Measurements from ENCODE around the gene HNRNPL. TPM values are rescaled to one million over a fixed set of nuclear protein-coding genes. Genes with fewer than 3 reads are reported as not detected.

The HNRNPL gene
- polyA plus RNA-seq, 1 donor from 2014 or later, result 315 TPM

DNA sequence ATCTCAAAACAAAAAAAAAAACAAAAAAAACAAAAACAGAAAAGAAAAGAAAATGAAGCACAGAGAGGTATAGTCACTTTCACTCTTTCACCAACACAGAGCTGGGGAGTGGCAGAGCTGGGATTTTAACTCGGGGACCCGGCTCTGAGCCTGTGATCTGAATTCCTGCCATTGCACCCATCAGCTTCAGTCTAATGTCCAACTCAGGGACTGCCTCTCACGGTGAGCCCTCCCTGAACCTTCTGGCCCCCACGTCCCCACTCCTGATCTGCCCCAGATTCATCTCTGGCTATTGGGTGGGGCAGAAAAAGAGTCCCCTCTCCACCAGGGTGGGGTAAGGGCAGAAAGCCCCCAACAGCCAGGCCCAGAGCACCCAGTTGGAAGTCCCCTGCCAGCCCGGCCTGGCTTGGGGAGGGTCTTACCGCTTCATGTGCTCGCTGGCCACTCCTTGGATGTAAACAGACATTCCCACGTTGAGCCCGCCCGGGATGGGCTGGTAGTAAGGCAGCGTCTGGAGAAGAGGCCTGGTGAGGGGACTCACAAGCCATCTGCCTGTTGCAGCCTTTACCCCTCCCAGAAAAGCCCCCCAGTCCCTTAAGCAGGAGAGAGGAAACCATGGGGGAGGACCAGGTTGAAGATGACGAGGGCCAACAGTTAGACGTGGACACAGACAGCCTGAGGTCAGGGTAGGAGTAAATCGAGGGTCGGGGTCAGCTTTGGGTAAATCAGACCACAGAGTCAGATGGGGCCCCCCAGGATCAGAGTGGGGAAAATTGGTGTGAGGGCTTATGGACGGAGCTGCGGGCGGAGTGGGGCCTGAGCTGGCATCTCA lies 37.6 kb downstream of the HNRNPL start:
- no peak overlapping the region for H3K4me2 ChIP-seq (ENCODE audit: low read length)
- no peak overlapping the region for H3K4me3 ChIP-seq (ENCODE audit: low read length)
- no peaks in the 10 kb centered on the region for H3K27me3 ChIP-seq (ENCODE audit: insufficient read depth, low read depth, low read length)
- no peak overlapping the region for H2AFZ ChIP-seq (ENCODE audit: low read depth, low read length)
- TF ChIP-seq MXI1 (conservative IDR thresholded peaks at IDR 0.05; ENCODE audit: poor library complexity, severe bottlenecking) (no peak), EZH2 (IDR thresholded peaks at IDR 0.05; ENCODE audit: borderline replicate concordance, insufficient read depth, low read length, poor library complexity, severe bottlenecking) (no peak), POLR2AphosphoS5 (IDR thresholded peaks at IDR 0.05) (no peak), RAD21 (conservative IDR thresholded peaks at IDR 0.05) (no peak), TAF1 (IDR thresholded peaks at IDR 0.05; ENCODE audit: low read depth) (no peak), SMC3 (conservative IDR thresholded peaks at IDR 0.05; ENCODE audit: poor library complexity) (no peak), EP300 (conservative IDR thresholded peaks at IDR 0.05; ENCODE audit: poor library complexity, severe bottlenecking) (no peak)
- TF ChIP-seq, protein P1, sequence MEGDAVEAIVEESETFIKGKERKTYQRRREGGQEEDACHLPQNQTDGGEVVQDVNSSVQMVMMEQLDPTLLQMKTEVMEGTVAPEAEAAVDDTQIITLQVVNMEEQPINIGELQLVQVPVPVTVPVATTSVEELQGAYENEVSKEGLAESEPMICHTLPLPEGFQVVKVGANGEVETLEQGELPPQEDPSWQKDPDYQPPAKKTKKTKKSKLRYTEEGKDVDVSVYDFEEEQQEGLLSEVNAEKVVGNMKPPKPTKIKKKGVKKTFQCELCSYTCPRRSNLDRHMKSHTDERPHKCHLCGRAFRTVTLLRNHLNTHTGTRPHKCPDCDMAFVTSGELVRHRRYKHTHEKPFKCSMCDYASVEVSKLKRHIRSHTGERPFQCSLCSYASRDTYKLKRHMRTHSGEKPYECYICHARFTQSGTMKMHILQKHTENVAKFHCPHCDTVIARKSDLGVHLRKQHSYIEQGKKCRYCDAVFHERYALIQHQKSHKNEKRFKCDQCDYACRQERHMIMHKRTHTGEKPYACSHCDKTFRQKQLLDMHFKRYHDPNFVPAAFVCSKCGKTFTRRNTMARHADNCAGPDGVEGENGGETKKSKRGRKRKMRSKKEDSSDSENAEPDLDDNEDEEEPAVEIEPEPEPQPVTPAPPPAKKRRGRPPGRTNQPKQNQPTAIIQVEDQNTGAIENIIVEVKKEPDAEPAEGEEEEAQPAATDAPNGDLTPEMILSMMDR (IDR thresholded peaks at IDR 0.05; ENCODE audit: poor library complexity, severe bottlenecking), result no peak
- TF ChIP-seq, protein P2, sequence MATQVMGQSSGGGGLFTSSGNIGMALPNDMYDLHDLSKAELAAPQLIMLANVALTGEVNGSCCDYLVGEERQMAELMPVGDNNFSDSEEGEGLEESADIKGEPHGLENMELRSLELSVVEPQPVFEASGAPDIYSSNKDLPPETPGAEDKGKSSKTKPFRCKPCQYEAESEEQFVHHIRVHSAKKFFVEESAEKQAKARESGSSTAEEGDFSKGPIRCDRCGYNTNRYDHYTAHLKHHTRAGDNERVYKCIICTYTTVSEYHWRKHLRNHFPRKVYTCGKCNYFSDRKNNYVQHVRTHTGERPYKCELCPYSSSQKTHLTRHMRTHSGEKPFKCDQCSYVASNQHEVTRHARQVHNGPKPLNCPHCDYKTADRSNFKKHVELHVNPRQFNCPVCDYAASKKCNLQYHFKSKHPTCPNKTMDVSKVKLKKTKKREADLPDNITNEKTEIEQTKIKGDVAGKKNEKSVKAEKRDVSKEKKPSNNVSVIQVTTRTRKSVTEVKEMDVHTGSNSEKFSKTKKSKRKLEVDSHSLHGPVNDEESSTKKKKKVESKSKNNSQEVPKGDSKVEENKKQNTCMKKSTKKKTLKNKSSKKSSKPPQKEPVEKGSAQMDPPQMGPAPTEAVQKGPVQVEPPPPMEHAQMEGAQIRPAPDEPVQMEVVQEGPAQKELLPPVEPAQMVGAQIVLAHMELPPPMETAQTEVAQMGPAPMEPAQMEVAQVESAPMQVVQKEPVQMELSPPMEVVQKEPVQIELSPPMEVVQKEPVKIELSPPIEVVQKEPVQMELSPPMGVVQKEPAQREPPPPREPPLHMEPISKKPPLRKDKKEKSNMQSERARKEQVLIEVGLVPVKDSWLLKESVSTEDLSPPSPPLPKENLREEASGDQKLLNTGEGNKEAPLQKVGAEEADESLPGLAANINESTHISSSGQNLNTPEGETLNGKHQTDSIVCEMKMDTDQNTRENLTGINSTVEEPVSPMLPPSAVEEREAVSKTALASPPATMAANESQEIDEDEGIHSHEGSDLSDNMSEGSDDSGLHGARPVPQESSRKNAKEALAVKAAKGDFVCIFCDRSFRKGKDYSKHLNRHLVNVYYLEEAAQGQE (IDR thresholded peaks at IDR 0.05; ENCODE audit: borderline replicate concordance), result no peak
- H3K9me3 ChIP-seq (ENCODE audit: low read length), result no peaks in the 10 kb centered on the region
- H3F3A ChIP-seq (ENCODE audit: insufficient read depth, low read length, poor library complexity, severe bottlenecking), result no peaks in the 10 kb centered on the region
- no peak overlapping the region for H3K9ac ChIP-seq (ENCODE audit: low read length)
- H4K20me1 ChIP-seq (ENCODE audit: insufficient read depth), result no peaks in the 10 kb centered on the region
- no peaks in the 10 kb centered on the region for H3K36me3 ChIP-seq (ENCODE audit: insufficient read depth, low read length)
- no peaks in the 10 kb centered on the region for H3K79me2 ChIP-seq (replicated peaks; ENCODE audit: insufficient read depth, low read length)
- H3K27ac ChIP-seq (ENCODE audit: low read length), result no peak overlapping the region
- H3K9me2 ChIP-seq (ENCODE audit: insufficient read depth, low read length), result no peaks in the 10 kb centered on the region

DNA sequence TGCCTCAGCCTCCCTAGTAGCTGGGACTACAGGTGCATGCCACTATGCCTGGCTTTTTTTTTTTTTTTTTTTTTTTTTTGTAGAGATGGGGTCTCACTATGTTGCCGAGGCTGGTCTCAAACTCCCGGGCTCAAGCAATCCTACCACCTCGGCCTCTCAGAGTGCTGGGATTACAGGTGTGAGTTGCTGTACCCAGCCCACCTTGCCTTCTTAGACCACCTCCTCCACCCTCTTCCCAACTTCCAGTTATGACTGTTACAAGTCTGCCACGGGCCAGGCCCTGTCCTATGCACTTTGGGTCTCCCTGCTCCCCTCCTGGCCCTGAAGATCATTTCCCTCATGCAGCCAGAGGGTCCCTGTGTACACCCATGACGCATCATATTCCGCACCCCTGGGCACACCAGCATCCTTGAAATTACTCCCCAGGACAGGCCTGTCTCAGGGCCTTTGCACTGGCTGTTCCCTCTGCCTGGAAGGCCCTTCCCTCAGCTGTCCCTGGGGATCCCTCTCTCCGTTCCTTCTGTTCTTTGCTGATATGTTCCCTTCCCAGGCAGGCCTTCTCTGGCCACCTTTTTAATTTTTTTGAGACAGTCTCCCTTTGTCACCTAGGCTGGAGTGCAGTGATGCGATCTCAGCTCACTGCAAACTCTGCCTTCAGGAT lies 40.1 kb downstream of the HNRNPL start:
- H3K27me3 ChIP-seq (ENCODE audit: insufficient read depth, low read depth, low read length), result no peaks in the 10 kb centered on the region
- H4K20me1 ChIP-seq (ENCODE audit: insufficient read depth), result no peaks in the 10 kb centered on the region
- no peaks in the 10 kb centered on the region for H3K79me2 ChIP-seq (replicated peaks; ENCODE audit: insufficient read depth, low read length)
- no peaks in the 10 kb centered on the region for H3K9me3 ChIP-seq (ENCODE audit: low read length)
- no peak overlapping the region for H2AFZ ChIP-seq (ENCODE audit: low read depth, low read length)
- H3K4me2 ChIP-seq (ENCODE audit: low read length), result no peak overlapping the region
- TF ChIP-seq MXI1 (conservative IDR thresholded peaks at IDR 0.05; ENCODE audit: poor library complexity, severe bottlenecking), result no peak
- TF ChIP-seq, protein P1 (IDR thresholded peaks at IDR 0.05; ENCODE audit: poor library complexity, severe bottlenecking), result no peak
- TF ChIP-seq TAF1 (IDR thresholded peaks at IDR 0.05; ENCODE audit: low read depth), result no peak
- TF ChIP-seq, protein P2 (IDR thresholded peaks at IDR 0.05; ENCODE audit: borderline replicate concordance), result no peak
- no peak for TF ChIP-seq POLR2AphosphoS5 (IDR thresholded peaks at IDR 0.05)
- no peak for TF ChIP-seq RAD21 (conservative IDR thresholded peaks at IDR 0.05)
- TF ChIP-seq SMC3 (conservative IDR thresholded peaks at IDR 0.05; ENCODE audit: poor library complexity), result no peak
- TF ChIP-seq EZH2 (IDR thresholded peaks at IDR 0.05; ENCODE audit: borderline replicate concordance, insufficient read depth, low read length, poor library complexity, severe bottlenecking), result no peak
- TF ChIP-seq EP300 (conservative IDR thresholded peaks at IDR 0.05; ENCODE audit: poor library complexity, severe bottlenecking), result no peak
- H3K9me2 ChIP-seq (ENCODE audit: insufficient read depth, low read length), result no peaks in the 10 kb centered on the region
- no peak overlapping the region for H3K27ac ChIP-seq (ENCODE audit: low read length)
- H3K4me3 ChIP-seq (ENCODE audit: low read length), result no peak overlapping the region
- no peaks in the 10 kb centered on the region for H3K36me3 ChIP-seq (ENCODE audit: insufficient read depth, low read length)
- H3F3A ChIP-seq (ENCODE audit: insufficient read depth, low read length, poor library complexity, severe bottlenecking), result no peaks in the 10 kb centered on the region
- H3K9ac ChIP-seq (ENCODE audit: low read length), result no peak overlapping the region

All from neural cell (in vitro differentiated cells).